AG04450 (cell line): ENCODE results near the gene TMEM59L. TPM values are rescaled to one million over a fixed set of nuclear protein-coding genes. Genes with fewer than 3 reads are reported as not detected.

Source experiments
- CTCF ChIA-PET: fragments of 300-600, 350-600 bp; formaldehyde crosslinking; extraction: SDS; loops from one replicate; lab custom pipeline; 2022; ENCODE audit warnings: antibody characterized with exemption, inconsistent platforms; lab: Charles Lee
- POLR2A ChIA-PET: fragments of 350-600 bp; formaldehyde crosslinking; extraction: SDS; loops from one replicate; lab custom pipeline; 2021; ENCODE audit warnings: antibody characterized with exemption, inconsistent platforms; lab: Yijun Ruan, JAX
- DNase-seq: peaks from one replicate; pipeline ENCODE4 v3.0.0-alpha.2; 2011; ENCODE audit warnings: low read depth, low spot score
- H3K27ac ChIP-seq: one replicate; pipeline ENCODE4 v1.5.1; 2012; ENCODE audit warnings: low read depth, low read length, control low read depth
- H3K27me3 ChIP-seq: one replicate; pipeline ENCODE4 v1.6.0; 2012; ENCODE audit warnings: low read length; ENCODE audit not compliant: control insufficient read depth, insufficient read depth
- H3K4me3 ChIP-seq: 2 replicates; pipeline ENCODE4 v1.5.1; 2011; ENCODE audit warnings: mild to moderate bottlenecking, low read depth, low read length, control low read depth
- H3K9me3 ChIP-seq: 2 replicates; pipeline ENCODE4 v1.5.1; 2012; ENCODE audit warnings: low read length; ENCODE audit not compliant: control insufficient read depth, insufficient read depth
- CTCF ChIP-seq: IDR thresholded peaks from 2 replicates; pipeline ENCODE4 v1.5.1; 2011; ENCODE audit warnings: low read depth, low read length, control low read depth, inconsistent platforms
- polyA plus RNA-seq: library from polyadenylated mRNA; depleted of rRNA; stranded (reverse); fragments of >200 nt; gene quantifications from 2 replicates; pipeline ENCODE4 v1.2.3, GENCODE V29; 2011

Gene TMEM59L
- polyA plus RNA-seq, 1 experiment = 0.81 TPM

GRCh38 chr19:18662972-18663732, 50.5 kb downstream of the TMEM59L start:
- Histone ChIP-seq H3K4me3 (no peak overlapping the region), H3K27ac (no peak overlapping the region), H3K9me3 (peaks cover 8% of the 10 kb centered on the region; the same call in 1 of the 2 replicates), H3K27me3 (no peaks in the 10 kb centered on the region)
- ChIA-PET CTCF (interaction anchor here (0.6 kb wide), 1 partner anchor 103 kb away, joined by 3 read pairs; no protein-coding TSS in a partner anchor), POLR2A (no interaction called here)
- no peak for DNase-seq
- TF ChIP-seq CTCF = no peak

- no peaks in the 10 kb centered on the region for H3K27me3 ChIP-seq
- ChIA-PET CTCF (interaction anchor here (1.0 kb wide), 1 partner anchor 9 kb away, joined by 3 read pairs; no protein-coding TSS in a partner anchor), POLR2A (no interaction called here)
- no peak overlapping the region for H3K27ac ChIP-seq
- no peak for DNase-seq
- TF ChIP-seq CTCF = no peak
- peaks cover 14% of the 10 kb centered on the region; the same call in 1 of the 2 replicates for H3K9me3 ChIP-seq
- no peak overlapping the region for H3K4me3 ChIP-seq
Measured at GRCh38 chr19:18663940-18664530, 51.4 kb downstream of the TMEM59L start.

DNA sequence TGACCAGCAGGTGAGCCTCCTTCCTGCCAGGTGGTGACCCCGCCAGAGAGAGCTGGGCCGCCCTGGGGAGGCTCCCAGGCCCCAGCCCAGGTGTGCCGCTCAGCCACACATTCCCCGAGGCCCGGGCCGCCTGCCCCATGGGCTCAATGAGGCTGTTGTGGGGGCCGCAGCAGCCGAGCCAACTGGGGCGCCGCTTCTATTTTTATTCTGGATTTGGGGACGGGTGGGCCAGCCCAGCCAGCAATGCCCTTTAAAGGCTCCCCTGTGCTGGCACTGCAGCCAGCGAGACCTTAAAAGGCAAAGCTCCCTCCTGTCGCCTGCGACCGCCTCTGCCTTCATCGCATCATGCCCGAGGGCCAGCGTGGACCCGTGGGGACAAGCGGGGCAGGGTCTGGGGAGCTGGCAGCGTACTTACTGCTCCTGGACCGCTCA, 53.1 kb downstream of the TMEM59L start:
- ChIA-PET CTCF (interaction anchor here (1.2 kb wide), 1 partner anchor 182 kb away, joined by 3 read pairs; no protein-coding TSS in a partner anchor), POLR2A (no interaction called here)
- Histone ChIP-seq H3K27me3 (no peaks in the 10 kb centered on the region), H3K4me3 (no peak overlapping the region), H3K27ac (no peak overlapping the region), H3K9me3 (peaks cover 14% of the 10 kb centered on the region; the same call in 1 of the 2 replicates)
- no peak for TF ChIP-seq CTCF
- no peak for DNase-seq

- DNase-seq = no peak
- TF ChIP-seq CTCF = no peak
- Histone ChIP-seq H3K4me3 (no peak overlapping the region), H3K9me3 (peaks cover 14% of the 10 kb centered on the region; the same call in 1 of the 2 replicates), H3K27ac (no peak overlapping the region), H3K27me3 (no peaks in the 10 kb centered on the region)
- CTCF ChIA-PET = interaction anchor here (1.2 kb wide), 1 partner anchor 181 kb away, joined by 3 read pairs; no protein-coding TSS in a partner anchor
- POLR2A ChIA-PET = no interaction called here
Measured at GRCh38 chr19:18666317-18666716, 53.6 kb downstream of the TMEM59L start.
